Cardiac fibroblast (primary cell): ENCODE data around the gene KCTD8.

Source experiments
- DNase-seq, 2 donors: peaks; one replicate each; pipeline versions ENCODE4 v3.0.0 to v3.0.0-alpha.2; 2010; ENCODE audit warnings: low read depth in 2 of 2
- H3K4me3 ChIP-seq, 2 donors: replicated peaks in 1 of 2; 1 replicate in 1 of 2; 2 replicates in 1 of 2; pipeline ENCODE4 v1.5.1; 2011; ENCODE audit warnings: low read depth in 2 of 2, low read length in 2 of 2, mild to moderate bottlenecking in 2 of 2, moderate library complexity in 1 of 2
- CTCF ChIP-seq: IDR thresholded peaks from one replicate; pipeline ENCODE4 v1.5.1; 2011; ENCODE audit warnings: low read depth, mild to moderate bottlenecking, low read length, inconsistent platforms

KCTD8 gene

GRCh38 chr4:44342800-44343199 lies 105.8 kb downstream of the KCTD8 start:
- TF ChIP-seq CTCF, result no peak
- DNase-seq, result no peak
- H3K4me3 ChIP-seq, result no peak overlapping the region

- DNase-seq, result peak; percentile 1 to 3
- TF ChIP-seq CTCF, result no peak
Measured at GRCh38 chr4:44326741-44327140, 121.9 kb downstream of the KCTD8 start.

GRCh38 chr4:44320833-44321232 lies 127.8 kb downstream of the KCTD8 start:
- H3K4me3 ChIP-seq, result no peak overlapping the region
- no peak for TF ChIP-seq CTCF
- no peak for DNase-seq

More at GRCh38 chr4:44326741-44327140, 121.9 kb downstream of the KCTD8 start:
- H3K4me3 ChIP-seq, result no peak overlapping the region

GRCh38 chr4:44319129-44319528 lies 129.5 kb downstream of the KCTD8 start:
- no peak for TF ChIP-seq CTCF
- H3K4me3 ChIP-seq, result no peak overlapping the region
- DNase-seq, result no peak

GRCh38 chr4:44313702-44314101 lies 134.9 kb downstream of the KCTD8 start:
- H3K4me3 ChIP-seq, result no peak overlapping the region
- TF ChIP-seq CTCF, result no peak

GRCh38 chr4:44287505-44287904 lies 161.1 kb downstream of the KCTD8 start:
- no peak for TF ChIP-seq CTCF
- no peak for DNase-seq
- H3K4me3 ChIP-seq, result no peak overlapping the region

More at GRCh38 chr4:44313702-44314101, 134.9 kb downstream of the KCTD8 start:
- peak in 1 of 2 donors; percentile 1 for DNase-seq

GRCh38 chr4:44279469-44279868 lies 169.1 kb downstream of the KCTD8 start:
- DNase-seq, result no peak
- H3K4me3 ChIP-seq, result no peak overlapping the region
- TF ChIP-seq CTCF, result no peak
